ENCODE data around the gene CHRDL2. TPM values are rescaled to one million over a fixed set of nuclear protein-coding genes. Genes with fewer than 3 reads are reported as not detected.

Gene CHRDL2
- total RNA-seq, 1 experiment from 2014 or later: 0.39 TPM

GRCh38 chr11:74755395-74755995 is 24.3 kb upstream of the CHRDL2 start:
- no peak overlapping the region for H3K4ac ChIP-seq (ENCODE audit: low read depth, low read length)
- no peak overlapping the region for H3K9ac ChIP-seq (ENCODE audit: extremely low read depth, insufficient read length, low read length)
- TF ChIP-seq, protein P1, sequence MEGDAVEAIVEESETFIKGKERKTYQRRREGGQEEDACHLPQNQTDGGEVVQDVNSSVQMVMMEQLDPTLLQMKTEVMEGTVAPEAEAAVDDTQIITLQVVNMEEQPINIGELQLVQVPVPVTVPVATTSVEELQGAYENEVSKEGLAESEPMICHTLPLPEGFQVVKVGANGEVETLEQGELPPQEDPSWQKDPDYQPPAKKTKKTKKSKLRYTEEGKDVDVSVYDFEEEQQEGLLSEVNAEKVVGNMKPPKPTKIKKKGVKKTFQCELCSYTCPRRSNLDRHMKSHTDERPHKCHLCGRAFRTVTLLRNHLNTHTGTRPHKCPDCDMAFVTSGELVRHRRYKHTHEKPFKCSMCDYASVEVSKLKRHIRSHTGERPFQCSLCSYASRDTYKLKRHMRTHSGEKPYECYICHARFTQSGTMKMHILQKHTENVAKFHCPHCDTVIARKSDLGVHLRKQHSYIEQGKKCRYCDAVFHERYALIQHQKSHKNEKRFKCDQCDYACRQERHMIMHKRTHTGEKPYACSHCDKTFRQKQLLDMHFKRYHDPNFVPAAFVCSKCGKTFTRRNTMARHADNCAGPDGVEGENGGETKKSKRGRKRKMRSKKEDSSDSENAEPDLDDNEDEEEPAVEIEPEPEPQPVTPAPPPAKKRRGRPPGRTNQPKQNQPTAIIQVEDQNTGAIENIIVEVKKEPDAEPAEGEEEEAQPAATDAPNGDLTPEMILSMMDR (conservative IDR thresholded peaks at IDR 0.05): no peak
- no peaks in the 10 kb centered on the region for H3K23me2 ChIP-seq (ENCODE audit: insufficient read length, low read depth, low read length, poor library complexity, severe bottlenecking)
- peak overlapping the region; percentile 16 for H3K27ac ChIP-seq (ENCODE audit: insufficient read length, low read depth, low read length)
- no peak overlapping the region for H4K8ac ChIP-seq (replicated peaks; ENCODE audit: insufficient read length, low read depth, low read length)
- H3K4me1 Mint-ChIP-seq: peaks cover 20 to 26% of the 10 kb centered on the region in 2 experiments
- H3K18ac ChIP-seq (ENCODE audit: insufficient read length, low read depth, low read length): no peak overlapping the region
- peaks cover 2% of the 10 kb centered on the region; the same call in 1 of the 2 replicates for H3K4me1 ChIP-seq (ENCODE audit: insufficient read depth, low read length)
- H3T11ph ChIP-seq (ENCODE audit: low read length): no peak overlapping the region
- H4K5ac ChIP-seq (ENCODE audit: insufficient read length, low read depth, low read length): no peak overlapping the region
- H2BK120ac ChIP-seq (ENCODE audit: low read depth, low read length, poor library complexity, severe bottlenecking): no peak overlapping the region
- H2BK15ac ChIP-seq (ENCODE audit: low read depth, low read length): no peak overlapping the region
- no peaks in the 10 kb centered on the region for H3K27me3 Mint-ChIP-seq (ENCODE audit: low read depth)
- WGBS (ENCODE audit: extremely low coverage, insufficient read length, low lambda C conversion rate): no CpG with 5 or more reads among the region's 1 CpG
- H3K9me3 ChIP-seq (ENCODE audit: control insufficient read depth, low read depth, low read length): no peaks in the 10 kb centered on the region
- H3K36me3 Mint-ChIP-seq (ENCODE audit: insufficient read depth in 1 of 3, low read depth in 3 of 3): peaks cover 4 to 6% (median 5%) of the 10 kb centered on the region in 3 experiments; a peak in 5 of 7 replicates
- H2BK20ac ChIP-seq (ENCODE audit: low read depth, low read length, poor library complexity, severe bottlenecking): no peak overlapping the region
- no peak overlapping the region for H2AK5ac ChIP-seq (ENCODE audit: insufficient read length, low read length)
- no peak overlapping the region for H3K14ac ChIP-seq (ENCODE audit: insufficient read depth, low read length)
- H2AFZ ChIP-seq (ENCODE audit: low read length): no peak overlapping the region
- H3K4me2 ChIP-seq (ENCODE audit: insufficient read depth, insufficient read length, low read length): no peak overlapping the region
- no peak overlapping the region for H3K23ac ChIP-seq (ENCODE audit: insufficient read length, low read depth, low read length)
- no peak overlapping the region for H4K91ac ChIP-seq (ENCODE audit: insufficient read length, low read depth, low read length)
- no peak overlapping the region for H3K56ac ChIP-seq (ENCODE audit: insufficient read length, low read depth, low read length)
- H3K4me3 Mint-ChIP-seq: peak overlapping the region in 1 of 2 experiments; percentile 21; a peak in 1 of 5 replicates
- H3K79me1 ChIP-seq (ENCODE audit: insufficient read depth, low read depth, low read length, poor library complexity, severe bottlenecking): no peaks in the 10 kb centered on the region
- H3K79me2 ChIP-seq (ENCODE audit: insufficient read depth, low read length): peaks cover 5% of the 10 kb centered on the region; the same call in 1 of the 2 replicates
- no peak overlapping the region for H2BK5ac ChIP-seq (ENCODE audit: insufficient read length, low read length)
- H4K20me1 ChIP-seq (ENCODE audit: control insufficient read depth, insufficient read depth, insufficient read length): no peaks in the 10 kb centered on the region
- DNase-seq: no peak
- H2BK12ac ChIP-seq (ENCODE audit: insufficient read length, low read depth, low read length): no peak overlapping the region
- H3K9me3 Mint-ChIP-seq: peaks cover 4 to 5% of the 10 kb centered on the region in 2 experiments; a peak in 4 of 5 replicates
- peak overlapping the region; percentile 11 to 76 (median 43); a peak in 6 of 7 replicates for H3K27ac Mint-ChIP-seq
- H3K27me3 ChIP-seq (ENCODE audit: insufficient read depth, low read length): no peaks in the 10 kb centered on the region
